ENCODE data around the gene WWC2.

WWC2 gene

DNA sequence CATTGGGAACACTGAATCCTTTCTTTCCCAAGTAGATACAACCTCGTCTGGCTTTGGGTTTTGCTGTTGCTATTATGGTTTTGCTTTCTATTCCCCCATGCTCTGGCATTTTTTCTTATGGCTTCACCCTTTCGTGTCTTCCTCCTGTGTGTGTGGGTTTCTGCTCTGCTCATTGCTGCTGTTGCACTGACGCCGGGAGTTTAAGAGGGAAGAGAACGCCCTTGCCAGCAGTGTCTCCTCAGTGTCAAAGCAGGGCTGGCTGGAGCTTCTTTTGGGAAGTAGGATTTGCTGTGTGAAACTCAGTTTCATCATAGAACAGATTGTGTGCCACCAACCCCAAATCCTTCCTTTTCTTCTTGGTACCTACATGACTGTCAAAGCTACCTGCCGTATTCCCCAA, 157.3 kb downstream of the WWC2 start:
- TF ChIP-seq, protein P1, sequence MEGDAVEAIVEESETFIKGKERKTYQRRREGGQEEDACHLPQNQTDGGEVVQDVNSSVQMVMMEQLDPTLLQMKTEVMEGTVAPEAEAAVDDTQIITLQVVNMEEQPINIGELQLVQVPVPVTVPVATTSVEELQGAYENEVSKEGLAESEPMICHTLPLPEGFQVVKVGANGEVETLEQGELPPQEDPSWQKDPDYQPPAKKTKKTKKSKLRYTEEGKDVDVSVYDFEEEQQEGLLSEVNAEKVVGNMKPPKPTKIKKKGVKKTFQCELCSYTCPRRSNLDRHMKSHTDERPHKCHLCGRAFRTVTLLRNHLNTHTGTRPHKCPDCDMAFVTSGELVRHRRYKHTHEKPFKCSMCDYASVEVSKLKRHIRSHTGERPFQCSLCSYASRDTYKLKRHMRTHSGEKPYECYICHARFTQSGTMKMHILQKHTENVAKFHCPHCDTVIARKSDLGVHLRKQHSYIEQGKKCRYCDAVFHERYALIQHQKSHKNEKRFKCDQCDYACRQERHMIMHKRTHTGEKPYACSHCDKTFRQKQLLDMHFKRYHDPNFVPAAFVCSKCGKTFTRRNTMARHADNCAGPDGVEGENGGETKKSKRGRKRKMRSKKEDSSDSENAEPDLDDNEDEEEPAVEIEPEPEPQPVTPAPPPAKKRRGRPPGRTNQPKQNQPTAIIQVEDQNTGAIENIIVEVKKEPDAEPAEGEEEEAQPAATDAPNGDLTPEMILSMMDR (IDR thresholded peaks at IDR 0.05; ENCODE audit: insufficient read depth, low read length), result no peak
- TF ChIP-seq, protein P2, sequence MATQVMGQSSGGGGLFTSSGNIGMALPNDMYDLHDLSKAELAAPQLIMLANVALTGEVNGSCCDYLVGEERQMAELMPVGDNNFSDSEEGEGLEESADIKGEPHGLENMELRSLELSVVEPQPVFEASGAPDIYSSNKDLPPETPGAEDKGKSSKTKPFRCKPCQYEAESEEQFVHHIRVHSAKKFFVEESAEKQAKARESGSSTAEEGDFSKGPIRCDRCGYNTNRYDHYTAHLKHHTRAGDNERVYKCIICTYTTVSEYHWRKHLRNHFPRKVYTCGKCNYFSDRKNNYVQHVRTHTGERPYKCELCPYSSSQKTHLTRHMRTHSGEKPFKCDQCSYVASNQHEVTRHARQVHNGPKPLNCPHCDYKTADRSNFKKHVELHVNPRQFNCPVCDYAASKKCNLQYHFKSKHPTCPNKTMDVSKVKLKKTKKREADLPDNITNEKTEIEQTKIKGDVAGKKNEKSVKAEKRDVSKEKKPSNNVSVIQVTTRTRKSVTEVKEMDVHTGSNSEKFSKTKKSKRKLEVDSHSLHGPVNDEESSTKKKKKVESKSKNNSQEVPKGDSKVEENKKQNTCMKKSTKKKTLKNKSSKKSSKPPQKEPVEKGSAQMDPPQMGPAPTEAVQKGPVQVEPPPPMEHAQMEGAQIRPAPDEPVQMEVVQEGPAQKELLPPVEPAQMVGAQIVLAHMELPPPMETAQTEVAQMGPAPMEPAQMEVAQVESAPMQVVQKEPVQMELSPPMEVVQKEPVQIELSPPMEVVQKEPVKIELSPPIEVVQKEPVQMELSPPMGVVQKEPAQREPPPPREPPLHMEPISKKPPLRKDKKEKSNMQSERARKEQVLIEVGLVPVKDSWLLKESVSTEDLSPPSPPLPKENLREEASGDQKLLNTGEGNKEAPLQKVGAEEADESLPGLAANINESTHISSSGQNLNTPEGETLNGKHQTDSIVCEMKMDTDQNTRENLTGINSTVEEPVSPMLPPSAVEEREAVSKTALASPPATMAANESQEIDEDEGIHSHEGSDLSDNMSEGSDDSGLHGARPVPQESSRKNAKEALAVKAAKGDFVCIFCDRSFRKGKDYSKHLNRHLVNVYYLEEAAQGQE (IDR thresholded peaks at IDR 0.05; ENCODE audit: insufficient replicate concordance, low read depth), result no peak
- TF ChIP-seq GABPA (IDR thresholded peaks at IDR 0.05; ENCODE audit: low read depth), result no peak
- TF ChIP-seq SPI1 (IDR thresholded peaks at IDR 0.05; ENCODE audit: borderline replicate concordance, low read depth), result no peak
- no peak for TF ChIP-seq POLR2AphosphoS5 (IDR thresholded peaks at IDR 0.05; ENCODE audit: low read depth)
- no peak overlapping the region for H3K27ac ChIP-seq (replicated peaks)
- H3K27me3 ChIP-seq (ENCODE audit: insufficient read depth, poor library complexity, severe bottlenecking), result no peaks in the 10 kb centered on the region
- no peak for DNase-seq (ENCODE audit: low read depth in 1 of 2, low spot score in 1 of 2)
- no peak overlapping the region for H3K4me3 ChIP-seq (replicated peaks; ENCODE audit: insufficient read depth, low read length)

DNA sequence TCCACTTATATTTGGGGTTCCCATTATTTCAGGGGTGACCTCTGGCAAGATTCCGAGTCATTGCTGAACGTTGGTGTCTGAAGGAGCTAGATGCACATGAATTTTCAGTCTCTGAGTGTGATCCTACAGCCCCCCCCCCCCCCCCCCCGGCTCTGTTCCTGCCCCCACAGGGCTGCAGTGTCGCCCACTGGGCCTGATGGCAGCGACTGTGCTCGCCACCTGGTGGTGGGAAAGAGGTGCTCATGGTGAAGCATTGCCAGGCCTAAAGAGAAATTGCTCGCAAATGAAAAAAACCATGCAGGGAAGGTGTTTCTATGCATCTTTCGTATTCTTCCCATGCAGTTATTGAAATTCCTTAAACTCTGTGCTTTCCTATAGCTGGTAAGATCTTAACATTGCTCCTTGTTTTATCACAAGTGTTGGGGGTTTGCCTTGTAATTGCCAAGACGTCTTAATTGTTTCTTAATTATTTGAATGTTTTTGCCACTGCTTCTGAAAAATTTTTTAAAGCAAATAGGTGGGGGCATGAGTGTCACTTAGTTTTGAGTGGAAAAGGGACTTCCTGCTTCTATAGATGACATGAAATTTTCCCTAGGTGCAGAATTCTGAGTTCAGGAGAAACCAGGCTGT, 157.8 kb downstream of the WWC2 start:
- TF ChIP-seq, protein P2 (IDR thresholded peaks at IDR 0.05; ENCODE audit: insufficient replicate concordance, low read depth), result no peak
- TF ChIP-seq, protein P1 (IDR thresholded peaks at IDR 0.05; ENCODE audit: insufficient read depth, low read length), result peak; percentile 49
- peak in 1 of 2 experiments; percentile 30 for DNase-seq (ENCODE audit: low read depth in 1 of 2, low spot score in 1 of 2)
- Histone ChIP-seq H3K27me3 (ENCODE audit: insufficient read depth, poor library complexity, severe bottlenecking) (no peaks in the 10 kb centered on the region), H3K27ac (replicated peaks) (no peak overlapping the region), H3K4me3 (replicated peaks; ENCODE audit: insufficient read depth, low read length) (no peak overlapping the region)

DNA sequence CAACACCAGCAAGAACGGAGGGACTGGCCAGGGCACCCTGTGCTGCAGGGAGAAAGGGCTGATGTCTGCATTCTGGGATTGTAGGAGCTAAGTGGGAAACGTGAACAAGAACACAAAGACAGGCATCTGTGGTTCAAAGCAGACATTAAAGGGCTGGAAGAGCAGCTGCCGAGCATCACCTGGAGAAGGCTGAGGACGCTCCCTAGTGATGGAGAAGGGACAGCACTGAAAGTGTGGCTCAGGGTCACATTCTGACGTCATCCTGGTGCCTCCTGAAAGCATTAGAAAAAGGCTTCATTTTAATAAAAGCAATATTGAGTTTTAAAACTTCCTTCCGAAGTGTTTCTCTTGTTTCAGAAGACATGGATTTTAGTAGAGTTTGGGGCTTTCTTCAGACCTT, 158.8 kb downstream of the WWC2 start:
- no peak for DNase-seq (ENCODE audit: low read depth in 1 of 2, low spot score in 1 of 2)
- no peak overlapping the region for H3K27ac ChIP-seq (replicated peaks)
- no peaks in the 10 kb centered on the region for H3K27me3 ChIP-seq (ENCODE audit: insufficient read depth, poor library complexity, severe bottlenecking)
- TF ChIP-seq SPI1 (IDR thresholded peaks at IDR 0.05; ENCODE audit: borderline replicate concordance, low read depth) (no peak), GABPA (IDR thresholded peaks at IDR 0.05; ENCODE audit: low read depth) (no peak), POLR2AphosphoS5 (IDR thresholded peaks at IDR 0.05; ENCODE audit: low read depth) (no peak)
- TF ChIP-seq, protein P1 (IDR thresholded peaks at IDR 0.05; ENCODE audit: insufficient read depth, low read length), result no peak
- TF ChIP-seq, protein P2 (IDR thresholded peaks at IDR 0.05; ENCODE audit: insufficient replicate concordance, low read depth), result no peak
- no peak overlapping the region for H3K4me3 ChIP-seq (replicated peaks; ENCODE audit: insufficient read depth, low read length)

All from HL-60 (cell line).